Measurements from ENCODE around the gene GJD2.

Gene GJD2

GRCh38 chr15:34772312-34772711 is 17.5 kb upstream of the GJD2 start:
- TF ChIP-seq, protein P1, sequence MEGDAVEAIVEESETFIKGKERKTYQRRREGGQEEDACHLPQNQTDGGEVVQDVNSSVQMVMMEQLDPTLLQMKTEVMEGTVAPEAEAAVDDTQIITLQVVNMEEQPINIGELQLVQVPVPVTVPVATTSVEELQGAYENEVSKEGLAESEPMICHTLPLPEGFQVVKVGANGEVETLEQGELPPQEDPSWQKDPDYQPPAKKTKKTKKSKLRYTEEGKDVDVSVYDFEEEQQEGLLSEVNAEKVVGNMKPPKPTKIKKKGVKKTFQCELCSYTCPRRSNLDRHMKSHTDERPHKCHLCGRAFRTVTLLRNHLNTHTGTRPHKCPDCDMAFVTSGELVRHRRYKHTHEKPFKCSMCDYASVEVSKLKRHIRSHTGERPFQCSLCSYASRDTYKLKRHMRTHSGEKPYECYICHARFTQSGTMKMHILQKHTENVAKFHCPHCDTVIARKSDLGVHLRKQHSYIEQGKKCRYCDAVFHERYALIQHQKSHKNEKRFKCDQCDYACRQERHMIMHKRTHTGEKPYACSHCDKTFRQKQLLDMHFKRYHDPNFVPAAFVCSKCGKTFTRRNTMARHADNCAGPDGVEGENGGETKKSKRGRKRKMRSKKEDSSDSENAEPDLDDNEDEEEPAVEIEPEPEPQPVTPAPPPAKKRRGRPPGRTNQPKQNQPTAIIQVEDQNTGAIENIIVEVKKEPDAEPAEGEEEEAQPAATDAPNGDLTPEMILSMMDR (IDR thresholded peaks at IDR 0.05) = no peak

GRCh38 chr15:34769711-34770110 is 14.9 kb upstream of the GJD2 start:
- TF ChIP-seq, protein P1 (IDR thresholded peaks at IDR 0.05) = no peak

DNA sequence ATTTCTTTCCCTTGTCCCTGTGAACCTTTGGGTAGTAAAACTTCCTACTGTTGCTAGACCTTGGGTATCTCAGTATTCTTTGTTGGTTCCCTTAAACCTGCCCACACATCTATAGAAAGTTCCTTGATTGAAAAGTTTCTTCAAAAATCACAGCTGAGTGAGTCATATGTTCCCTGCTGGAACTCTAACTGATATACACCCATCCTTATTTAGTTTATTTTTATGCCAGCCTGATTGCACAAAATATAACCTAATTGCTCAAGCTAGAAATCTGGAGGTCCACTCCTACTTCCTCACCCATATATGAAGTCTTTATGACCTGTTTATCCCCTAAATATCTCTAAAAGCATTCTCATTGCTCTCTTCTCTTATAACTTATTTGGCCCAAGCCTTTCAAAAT is 13.7 kb upstream of the GJD2 start:
- TF ChIP-seq, protein P1 (IDR thresholded peaks at IDR 0.05) = no peak

- TF ChIP-seq, protein P1 (IDR thresholded peaks at IDR 0.05) = no peak
Observed at GRCh38 chr15:34765741-34766140, 10.9 kb upstream of the GJD2 start.

DNA sequence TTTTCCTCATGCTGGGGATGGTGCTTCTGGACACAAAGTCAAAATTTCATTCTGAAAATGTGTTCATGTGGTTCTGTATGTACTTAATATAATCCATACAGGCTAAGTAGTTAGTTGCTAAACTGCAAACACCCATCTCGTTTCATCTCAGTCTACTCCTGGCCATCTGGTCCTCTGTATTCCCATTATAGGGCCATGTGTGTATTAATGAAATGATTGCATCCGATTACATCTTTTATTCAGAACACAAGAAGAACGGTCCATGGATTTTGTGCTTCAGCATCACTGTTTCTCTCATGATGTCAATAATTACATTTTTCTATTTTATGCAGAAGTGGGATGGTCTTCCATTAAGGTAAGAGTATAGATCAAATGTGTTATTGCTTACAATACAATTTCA is 6.1 kb upstream of the GJD2 start:
- TF ChIP-seq, protein P1 (IDR thresholded peaks at IDR 0.05) = no peak

DNA sequence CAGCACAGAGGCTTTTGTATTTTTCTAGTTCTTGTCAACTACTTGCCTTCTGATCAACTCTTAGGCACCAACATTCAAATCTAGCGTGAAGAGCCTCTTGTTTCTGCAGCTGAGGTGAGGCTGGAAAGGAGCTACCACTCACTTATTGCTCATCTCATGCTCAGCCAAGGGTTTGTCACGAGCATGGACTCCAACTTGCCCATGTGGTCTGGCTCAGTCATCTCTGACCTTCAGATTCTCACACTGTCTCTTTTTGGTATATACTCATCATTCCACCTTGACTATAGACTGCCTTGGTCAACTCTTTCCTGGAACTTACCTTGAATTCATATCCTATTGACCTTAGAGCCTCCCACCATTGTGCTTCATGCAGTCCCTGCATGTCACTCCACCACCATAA is 5.2 kb upstream of the GJD2 start:
- TF ChIP-seq, protein P1 (IDR thresholded peaks at IDR 0.05) = no peak

- TF ChIP-seq, protein P1 (IDR thresholded peaks at IDR 0.05) = no peak
Observed at GRCh38 chr15:34759347-34759746, 4.5 kb upstream of the GJD2 start.

DNA sequence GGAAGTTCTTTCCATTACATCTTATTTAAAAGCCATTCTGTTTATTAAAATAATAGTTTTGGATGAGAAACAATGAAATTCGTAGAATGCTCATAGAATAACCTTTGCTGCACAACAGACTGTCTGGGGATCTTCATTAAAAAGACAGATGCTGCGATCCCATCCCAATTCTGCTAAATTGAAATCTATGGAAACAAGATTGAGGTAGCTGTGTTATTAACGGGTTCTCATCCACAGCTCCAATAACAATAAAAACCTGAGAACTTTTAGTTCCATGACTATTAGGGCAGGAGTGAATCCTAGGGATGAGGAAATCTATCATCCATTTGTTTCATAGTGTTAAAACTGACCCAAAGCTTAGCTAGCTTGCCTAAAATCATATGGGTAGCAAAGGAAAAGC is 2.5 kb upstream of the GJD2 start:
- TF ChIP-seq, protein P1 (IDR thresholded peaks at IDR 0.05) = no peak
